Measurements from ENCODE around the gene CFDP1.
A peak's percentile ranks its signal among the peaks of the same experiment; 100 is the strongest.

The CFDP1 gene

GRCh38 chr16:75244225-75244809, 189.0 kb downstream of the CFDP1 start:
- no peak for TF ChIP-seq CTCF (IDR thresholded peaks at IDR 0.05; ENCODE audit: low read depth, low read length)
- in situ Hi-C loops (cut with HindIII; ENCODE audit: low sequenced_read_pairs) = loop anchor here (25.0 kb wide), 1 partner anchor 143 kb away; no protein-coding TSS in a partner anchor
- peak; percentile 59 for DNase-seq (ENCODE audit: low read depth, low spot score)
- H3K4me3 ChIP-seq (ENCODE audit: low read depth, low read length) = no peak overlapping the region
